ENCODE measurements around the gene RHEBL1.

The RHEBL1 gene

GRCh38 chr12:49039421-49040363 is 30.1 kb downstream of the RHEBL1 start:
- DNase-seq, result no peak
- no peak overlapping the region for H4K8ac ChIP-seq (ENCODE audit: low read length)
- no peak overlapping the region for H3K9ac ChIP-seq (ENCODE audit: low read length)
- no peak overlapping the region for H3K14ac ChIP-seq (ENCODE audit: low read length in 2 of 2)
- no peak overlapping the region for H3K23ac ChIP-seq (ENCODE audit: low read length in 2 of 2)
- no peak overlapping the region for H2BK12ac ChIP-seq (ENCODE audit: low read length in 2 of 2)
- H2BK15ac ChIP-seq (ENCODE audit: low read depth, poor library complexity, severe bottlenecking), result no peak overlapping the region
- peaks cover 81 to 93% of the 10 kb centered on the region in 2 experiments for H3K36me3 ChIP-seq (ENCODE audit: control insufficient read depth in 1 of 2, insufficient read depth in 2 of 2, low read depth in 1 of 2, low read length in 2 of 2)
- H3K27me3 ChIP-seq (ENCODE audit: control insufficient read depth in 1 of 2, insufficient read depth in 1 of 2, low read length in 2 of 2), result no peaks in the 10 kb centered on the region
- H2AFZ ChIP-seq (ENCODE audit: low read depth, low read length), result no peak overlapping the region
- H3K27ac ChIP-seq (ENCODE audit: low read length, poor library complexity, severe bottlenecking), result no peak overlapping the region
- H4K91ac ChIP-seq (ENCODE audit: low read length), result no peak overlapping the region
- H3K18ac ChIP-seq (ENCODE audit: low read depth in 1 of 2, low read length in 2 of 2), result no peak overlapping the region
- no peak overlapping the region for H2BK5ac ChIP-seq (ENCODE audit: low read depth, low read length, poor library complexity, severe bottlenecking)
- H3K9me3 ChIP-seq (ENCODE audit: control insufficient read depth, low read length), result no peaks in the 10 kb centered on the region
- peaks cover 50% of the 10 kb centered on the region for H3K79me1 ChIP-seq (replicated peaks; ENCODE audit: low read length, poor library complexity, severe bottlenecking)
- H3K4me1 ChIP-seq (ENCODE audit: control insufficient read depth, insufficient read depth, low read depth, low read length), result no peaks in the 10 kb centered on the region
- H3K4ac ChIP-seq (ENCODE audit: low read depth in 1 of 2, low read length in 2 of 2), result no peak overlapping the region
- H2AK5ac ChIP-seq (ENCODE audit: low read length, severe bottlenecking), result no peak overlapping the region
- WGBS, result 98% methylated on average over 30 of the region's 30 CpGs
- no peak overlapping the region for H2BK120ac ChIP-seq (ENCODE audit: low read depth, low read length)
- H3K4me3 ChIP-seq (ENCODE audit: insufficient read depth in 1 of 2, low read depth in 1 of 2, low read length in 2 of 2), result no peak overlapping the region
- H3K4me2 ChIP-seq (ENCODE audit: low read length, poor library complexity, severe bottlenecking), result no peak overlapping the region

- H2BK12ac ChIP-seq (ENCODE audit: low read length in 2 of 2), result no peak overlapping the region
- no peak overlapping the region for H2AFZ ChIP-seq (ENCODE audit: low read depth, low read length)
- no peak overlapping the region for H2BK5ac ChIP-seq (ENCODE audit: low read depth, low read length, poor library complexity, severe bottlenecking)
- no peak overlapping the region for H3K27ac ChIP-seq (ENCODE audit: low read length, poor library complexity, severe bottlenecking)
- no peak overlapping the region for H4K8ac ChIP-seq (ENCODE audit: low read length)
- H3K4ac ChIP-seq (ENCODE audit: low read depth in 1 of 2, low read length in 2 of 2), result no peak overlapping the region
- no peak overlapping the region for H3K14ac ChIP-seq (ENCODE audit: low read length in 2 of 2)
- H2BK15ac ChIP-seq (ENCODE audit: low read depth, poor library complexity, severe bottlenecking), result peak overlapping the region; percentile 17
- no peaks in the 10 kb centered on the region for H3K27me3 ChIP-seq (ENCODE audit: control insufficient read depth in 1 of 2, insufficient read depth in 1 of 2, low read length in 2 of 2)
- H3K9ac ChIP-seq (ENCODE audit: low read length), result no peak overlapping the region
- H3K23ac ChIP-seq (ENCODE audit: low read length in 2 of 2), result no peak overlapping the region
- H3K4me1 ChIP-seq (ENCODE audit: control insufficient read depth, insufficient read depth, low read depth, low read length), result no peaks in the 10 kb centered on the region
- H3K9me3 ChIP-seq (ENCODE audit: control insufficient read depth, low read length), result no peaks in the 10 kb centered on the region
- H3K4me2 ChIP-seq (ENCODE audit: low read length, poor library complexity, severe bottlenecking), result no peak overlapping the region
- H4K91ac ChIP-seq (ENCODE audit: low read length), result no peak overlapping the region
- peaks cover 81 to 93% of the 10 kb centered on the region in 2 experiments for H3K36me3 ChIP-seq (ENCODE audit: control insufficient read depth in 1 of 2, insufficient read depth in 2 of 2, low read depth in 1 of 2, low read length in 2 of 2)
- WGBS, result 97% methylated on average over 20 of the region's 20 CpGs
- no peak overlapping the region for H3K18ac ChIP-seq (ENCODE audit: low read depth in 1 of 2, low read length in 2 of 2)
- H3K4me3 ChIP-seq (ENCODE audit: insufficient read depth in 1 of 2, low read depth in 1 of 2, low read length in 2 of 2), result no peak overlapping the region
- no peak overlapping the region for H2AK5ac ChIP-seq (ENCODE audit: low read length, severe bottlenecking)
- H3K79me1 ChIP-seq (replicated peaks; ENCODE audit: low read length, poor library complexity, severe bottlenecking), result peaks cover 48% of the 10 kb centered on the region
- no peak for DNase-seq
- H2BK120ac ChIP-seq (ENCODE audit: low read depth, low read length), result no peak overlapping the region
Measured at GRCh38 chr12:49038291-49038955, 31.4 kb downstream of the RHEBL1 start.

- H3K14ac ChIP-seq (ENCODE audit: low read length in 2 of 2), result no peak overlapping the region
- no peak overlapping the region for H2AK5ac ChIP-seq (ENCODE audit: low read length, severe bottlenecking)
- no peak overlapping the region for H2BK15ac ChIP-seq (ENCODE audit: low read depth, poor library complexity, severe bottlenecking)
- H4K8ac ChIP-seq (ENCODE audit: low read length), result no peak overlapping the region
- no peak overlapping the region for H2BK120ac ChIP-seq (ENCODE audit: low read depth, low read length)
- H3K23ac ChIP-seq (ENCODE audit: low read length in 2 of 2), result no peak overlapping the region
- H3K27ac ChIP-seq (ENCODE audit: low read length, poor library complexity, severe bottlenecking), result no peak overlapping the region
- no peak overlapping the region for H3K4ac ChIP-seq (ENCODE audit: low read depth in 1 of 2, low read length in 2 of 2)
- H3K27me3 ChIP-seq (ENCODE audit: control insufficient read depth in 1 of 2, insufficient read depth in 1 of 2, low read length in 2 of 2), result no peaks in the 10 kb centered on the region
- WGBS, result 97% methylated on average over 7 of the region's 7 CpGs
- H3K9ac ChIP-seq (ENCODE audit: low read length), result no peak overlapping the region
- H3K36me3 ChIP-seq (ENCODE audit: control insufficient read depth in 1 of 2, insufficient read depth in 2 of 2, low read depth in 1 of 2, low read length in 2 of 2), result peaks cover 81 to 93% of the 10 kb centered on the region in 2 experiments
- no peak overlapping the region for H3K4me2 ChIP-seq (ENCODE audit: low read length, poor library complexity, severe bottlenecking)
- no peak overlapping the region for H4K91ac ChIP-seq (ENCODE audit: low read length)
- no peak overlapping the region for H3K18ac ChIP-seq (ENCODE audit: low read depth in 1 of 2, low read length in 2 of 2)
- no peak overlapping the region for H2AFZ ChIP-seq (ENCODE audit: low read depth, low read length)
- DNase-seq, result no peak
- H3K79me1 ChIP-seq (replicated peaks; ENCODE audit: low read length, poor library complexity, severe bottlenecking), result peaks cover 51% of the 10 kb centered on the region
- no peaks in the 10 kb centered on the region for H3K9me3 ChIP-seq (ENCODE audit: control insufficient read depth, low read length)
- H2BK5ac ChIP-seq (ENCODE audit: low read depth, low read length, poor library complexity, severe bottlenecking), result no peak overlapping the region
- H3K4me3 ChIP-seq (ENCODE audit: insufficient read depth in 1 of 2, low read depth in 1 of 2, low read length in 2 of 2), result no peak overlapping the region
- no peak overlapping the region for H2BK12ac ChIP-seq (ENCODE audit: low read length in 2 of 2)
- peaks cover 2% of the 10 kb centered on the region for H3K4me1 ChIP-seq (ENCODE audit: control insufficient read depth, insufficient read depth, low read depth, low read length)
Measured at GRCh38 chr12:49037947-49038237, 31.9 kb downstream of the RHEBL1 start.

- Histone ChIP-seq H3K27me3 (ENCODE audit: control insufficient read depth in 1 of 2, insufficient read depth in 1 of 2, low read length in 2 of 2) (no peaks in the 10 kb centered on the region), H3K79me1 (replicated peaks; ENCODE audit: low read length, poor library complexity, severe bottlenecking) (peaks cover 54% of the 10 kb centered on the region), H3K23ac (ENCODE audit: low read length in 2 of 2) (no peak overlapping the region), H2BK120ac (ENCODE audit: low read depth, low read length) (no peak overlapping the region), H3K4me1 (ENCODE audit: control insufficient read depth, insufficient read depth, low read depth, low read length) (peaks cover 2% of the 10 kb centered on the region), H3K4me2 (ENCODE audit: low read length, poor library complexity, severe bottlenecking) (no peak overlapping the region), H3K18ac (ENCODE audit: low read depth in 1 of 2, low read length in 2 of 2) (no peak overlapping the region), H4K8ac (ENCODE audit: low read length) (no peak overlapping the region), H3K27ac (ENCODE audit: low read length, poor library complexity, severe bottlenecking) (no peak overlapping the region), H3K36me3 (ENCODE audit: control insufficient read depth in 1 of 2, insufficient read depth in 2 of 2, low read depth in 1 of 2, low read length in 2 of 2) (peaks cover 81 to 93% of the 10 kb centered on the region in 2 experiments), H2AK5ac (ENCODE audit: low read length, severe bottlenecking) (no peak overlapping the region), H2BK12ac (ENCODE audit: low read length in 2 of 2) (no peak overlapping the region), H2BK5ac (ENCODE audit: low read depth, low read length, poor library complexity, severe bottlenecking) (no peak overlapping the region), H3K4me3 (ENCODE audit: insufficient read depth in 1 of 2, low read depth in 1 of 2, low read length in 2 of 2) (no peak overlapping the region), H3K14ac (ENCODE audit: low read length in 2 of 2) (no peak overlapping the region), H3K4ac (ENCODE audit: low read depth in 1 of 2, low read length in 2 of 2) (no peak overlapping the region), H3K9me3 (ENCODE audit: control insufficient read depth, low read length) (no peaks in the 10 kb centered on the region), H2BK15ac (ENCODE audit: low read depth, poor library complexity, severe bottlenecking) (no peak overlapping the region), H2AFZ (ENCODE audit: low read depth, low read length) (no peak overlapping the region), H4K91ac (ENCODE audit: low read length) (no peak overlapping the region), H3K9ac (ENCODE audit: low read length) (no peak overlapping the region)
- 99% methylated on average over 9 of the region's 9 CpGs for WGBS
- DNase-seq, result no peak
Measured at GRCh38 chr12:49037111-49037946, 32.5 kb downstream of the RHEBL1 start.

Data from mesenchymal stem cell (in vitro differentiated cells and primary cell).